Measurements from ENCODE around the gene KRTAP19-5.

- TF ChIP-seq CTCF (IDR thresholded peaks at IDR 0.05; ENCODE audit: low read depth, low read length, poor library complexity, severe bottlenecking): no peak
- no peak for TF ChIP-seq EZH2phosphoT487 (IDR thresholded peaks at IDR 0.05; ENCODE audit: borderline replicate concordance, low read length)
These were observed 13.7 kb upstream of the KRTAP19-5 start for GRCh38 chr21:30515681-30516080.

Data from DOHH2 (cell line).